Inflammatory macrophage (primary cell): ENCODE data around the gene GPRC5D.
A peak's percentile ranks its signal among the peaks of the same experiment; 100 is the strongest.

ENCODE experiments used
- DNase-seq, 2 donors: peaks; one replicate each; pipeline ENCODE4 v3.0.0-alpha.2; 2020 to 2022
- total RNA-seq, 18 experiments: gene quantifications; one replicate each; lab custom pipeline; 2026; ENCODE audit warnings: mixed read lengths in 6 of 18, inconsistent platforms in 2 of 18; lab: John Stamatoyannopoulos, UW

Gene GPRC5D
- total RNA-seq = 0 to 0.07 (median 0) reads per million in 18 experiments

DNA sequence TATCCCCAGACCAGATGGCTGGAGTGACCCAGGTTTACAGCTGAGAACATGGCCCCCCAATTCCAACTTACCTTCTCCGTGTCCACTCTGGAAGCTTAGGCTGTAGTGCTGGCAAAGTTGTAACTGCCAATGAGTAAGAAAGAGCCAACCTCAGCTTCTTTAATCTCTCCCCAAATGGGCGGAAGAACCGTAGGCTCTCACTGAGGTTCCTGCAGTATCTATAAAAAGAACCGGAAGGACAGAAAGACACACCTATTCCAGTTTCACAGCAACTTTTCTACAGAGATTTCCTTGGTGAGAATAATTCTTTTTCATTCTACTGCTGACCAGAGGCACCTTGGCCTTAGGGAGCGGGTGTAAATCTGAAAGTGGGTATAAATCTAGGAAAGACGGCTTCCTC is at the start of gene GPRC5D:
Gene GPRC5D, minus strand, starts transcription at position 135 of the 400 bp plus-strand sequence. CDS start 1,786 bp downstream, outside the sequence.
- no peak for DNase-seq

DNA sequence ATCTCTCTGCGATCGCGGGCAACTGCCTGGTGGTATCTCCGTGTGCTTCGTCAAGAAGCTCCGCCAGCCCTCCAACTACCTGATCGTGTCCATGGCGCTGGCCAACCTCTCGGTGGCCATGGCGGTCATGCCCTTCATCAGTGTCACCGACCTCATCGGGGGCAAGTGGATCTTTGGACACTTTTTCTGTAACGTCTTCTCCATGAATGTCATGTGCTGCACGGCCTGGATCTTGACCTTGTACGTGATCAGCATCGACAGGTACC is 49.7 kb upstream of the GPRC5D start:
- DNase-seq = peak in 1 of 2 donors; percentile 5

DNA sequence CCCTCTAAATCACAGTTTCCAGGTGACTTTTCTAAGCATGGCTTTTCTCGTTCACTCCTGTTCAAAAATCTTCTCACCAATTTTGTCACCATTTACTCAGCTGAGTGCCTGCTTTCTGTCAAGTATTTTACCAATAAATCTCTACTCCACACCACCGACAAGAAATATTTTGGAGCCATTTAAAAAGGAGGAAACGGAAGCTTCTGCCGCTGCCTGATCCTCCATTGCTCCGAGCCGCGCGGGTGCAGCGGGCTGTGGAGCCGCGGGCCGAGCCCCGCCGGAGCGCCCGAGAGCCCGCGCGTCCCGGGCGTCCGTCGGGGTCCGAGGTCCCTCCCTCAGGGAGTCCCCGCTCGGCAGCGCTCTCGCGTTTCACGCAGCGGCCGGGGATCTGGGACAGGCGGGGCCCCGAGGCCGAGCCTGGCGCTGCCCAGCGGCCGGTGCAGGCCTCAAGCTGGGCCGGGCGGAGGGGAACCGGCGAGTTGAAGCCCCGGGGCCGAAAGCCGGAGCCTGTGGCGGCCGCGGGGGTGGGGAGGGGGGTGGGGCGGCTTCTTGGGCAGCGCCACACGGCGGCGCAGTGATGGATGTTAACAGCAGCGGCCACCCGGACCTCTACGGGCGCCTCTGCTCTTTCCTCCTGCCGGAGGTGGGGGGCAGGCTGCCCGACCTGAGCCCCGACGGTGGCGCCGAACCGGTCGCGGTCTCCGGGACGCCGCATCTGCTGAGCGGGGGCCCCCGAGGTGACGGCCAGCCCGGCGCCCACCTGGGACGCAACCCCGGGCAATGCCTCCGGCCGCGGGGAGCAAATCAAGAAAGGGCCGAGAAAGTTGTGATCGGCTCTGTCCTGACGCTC is 49.2 kb upstream of the GPRC5D start:
- DNase-seq = peak; percentile 64 to 74

DNA sequence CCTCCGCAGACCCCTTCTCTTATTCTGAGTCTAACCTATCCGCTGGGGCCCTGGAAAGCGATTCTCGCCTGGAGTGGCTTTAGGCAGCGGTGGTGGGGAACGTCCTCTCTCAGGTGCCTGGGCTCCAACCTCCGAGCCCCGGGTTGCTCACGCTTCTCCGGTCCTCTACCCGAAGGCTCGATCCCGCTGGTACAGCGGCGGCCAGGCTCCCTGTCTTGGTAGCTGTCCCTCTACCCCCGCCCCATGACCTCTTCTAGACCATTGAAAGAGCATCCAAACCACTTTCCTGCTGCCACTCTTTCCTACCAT is 48.6 kb upstream of the GPRC5D start:
- DNase-seq = peak in 1 of 2 donors; percentile 50

DNA sequence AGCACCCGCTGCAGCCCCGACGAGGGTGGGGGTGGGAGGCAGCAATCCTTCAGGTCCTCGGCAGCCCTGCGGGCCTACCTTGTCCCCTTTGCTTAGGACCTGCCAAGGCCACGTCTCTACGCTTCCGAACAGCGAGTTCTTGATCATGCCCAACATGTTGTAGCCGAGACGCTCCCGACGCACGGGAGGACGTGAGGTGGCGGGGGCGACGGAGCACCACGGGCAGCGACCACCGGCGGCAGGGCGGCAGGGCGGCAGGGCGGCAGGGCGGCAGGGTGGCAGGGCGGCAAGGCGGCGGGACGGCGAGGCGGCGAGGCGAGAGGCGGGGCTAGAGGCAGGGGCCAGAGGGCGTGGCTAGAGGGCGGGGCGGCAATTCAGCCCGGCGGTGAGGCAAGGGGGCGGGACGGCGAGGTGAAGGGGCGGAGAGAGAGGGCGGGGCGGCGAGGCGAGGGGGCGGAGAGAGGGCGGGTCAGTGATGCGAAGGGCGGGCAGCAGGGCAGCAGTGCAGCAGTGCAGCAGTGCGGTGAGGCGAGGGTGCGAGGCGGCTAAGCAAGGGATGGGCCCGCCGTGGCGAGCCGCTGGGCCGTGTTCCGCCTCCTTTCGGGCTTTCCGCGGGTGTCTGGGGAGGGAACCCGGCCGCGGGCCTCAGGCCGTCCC is 48.1 kb upstream of the GPRC5D start, which contains the start of gene HEBP1:
Gene HEBP1, minus strand, starts transcription at position 307 of the 657 bp plus-strand sequence. Its CDS starts 151 bp downstream, at position 156.
- peak; percentile 92 to 93 for DNase-seq

DNA sequence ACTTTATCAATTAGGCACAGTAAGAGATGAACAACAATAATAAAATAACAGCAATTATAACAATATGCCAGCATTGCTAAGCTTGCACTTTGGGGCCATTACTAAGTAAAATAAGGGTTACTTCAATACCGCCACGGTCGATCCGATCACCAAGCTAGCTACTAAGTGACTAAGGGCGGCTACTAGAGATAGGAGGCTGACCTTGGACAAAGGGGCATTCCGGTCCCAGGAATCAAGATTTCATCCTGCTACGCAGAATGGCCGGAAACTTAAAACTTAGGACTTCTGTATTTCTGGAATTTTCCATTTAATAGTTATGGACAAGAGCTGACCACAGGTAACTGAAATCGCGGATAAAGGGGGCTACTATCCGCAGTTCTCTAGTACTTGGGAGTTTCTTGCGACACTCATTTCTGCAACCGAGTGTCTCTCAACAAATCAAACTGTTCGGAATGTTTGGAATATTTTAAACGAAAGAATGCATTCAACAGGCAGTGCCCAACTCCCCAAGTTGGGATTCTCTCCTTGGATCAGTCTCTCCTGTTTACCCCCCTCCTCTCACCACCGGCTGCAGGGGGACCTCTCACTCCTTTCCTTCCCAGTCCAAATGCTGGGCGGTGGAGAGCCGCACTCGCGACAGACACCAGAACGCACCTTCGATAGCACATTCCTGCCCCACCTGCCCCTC is 47.4 kb upstream of the GPRC5D start:
- DNase-seq = peak in 1 of 2 donors; percentile 14

DNA sequence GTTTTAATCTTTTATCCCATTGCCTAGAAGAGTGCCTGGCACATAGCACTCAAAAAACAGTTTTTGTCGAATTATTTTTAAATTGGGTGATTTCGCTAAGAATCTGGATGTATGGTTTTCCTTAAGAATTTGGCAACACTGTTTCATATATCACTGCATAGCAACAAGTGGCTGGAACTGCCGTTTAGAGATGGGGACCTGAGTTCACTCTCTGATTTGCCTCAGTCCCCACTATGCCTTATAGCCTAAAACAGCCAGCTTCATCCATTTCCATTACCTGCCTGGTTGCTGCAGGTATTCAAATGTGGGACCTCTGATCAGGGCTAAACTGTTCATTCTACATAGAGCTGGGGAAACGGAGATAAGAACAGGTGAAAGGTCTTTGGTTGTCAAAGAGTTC is 46.3 kb upstream of the GPRC5D start:
- no peak for DNase-seq

DNA sequence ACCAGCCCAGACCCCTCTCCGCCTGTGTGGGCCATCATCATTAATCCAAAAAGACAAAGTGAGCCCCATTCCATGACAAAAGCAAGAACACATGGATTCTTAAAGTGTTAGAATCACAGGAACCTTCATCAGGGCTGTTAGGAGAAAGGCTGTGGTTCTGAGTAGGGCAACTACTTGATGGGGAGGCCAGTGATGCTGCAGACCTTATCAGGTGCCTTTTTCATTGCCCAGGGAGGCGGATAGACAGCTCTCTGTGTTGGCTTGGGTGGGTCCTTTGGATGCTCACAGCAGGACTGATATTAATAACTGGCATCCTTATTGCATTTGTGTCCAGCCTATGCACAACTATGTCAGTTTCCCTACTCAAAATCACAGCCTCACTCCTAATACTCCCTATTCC is 45.8 kb upstream of the GPRC5D start:
- no peak for DNase-seq

DNA sequence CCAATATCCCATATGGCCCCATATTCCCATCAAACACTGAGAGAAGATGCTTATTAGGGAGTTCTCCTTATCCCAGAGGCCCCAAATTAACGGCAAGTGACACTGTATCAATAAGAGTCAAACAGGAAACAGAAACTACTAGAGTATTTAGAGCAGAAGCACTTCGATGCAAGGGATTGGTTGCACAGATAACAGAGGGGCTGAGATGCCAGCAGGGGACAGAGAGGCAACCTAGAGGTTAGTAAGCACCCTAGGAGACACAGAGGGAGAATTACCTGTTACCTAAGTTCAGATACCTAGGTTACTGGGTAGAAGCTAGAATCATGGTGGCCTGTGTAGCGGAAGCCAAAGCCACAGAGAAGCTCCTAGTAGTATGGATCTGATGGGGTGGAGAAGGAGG is 45.2 kb upstream of the GPRC5D start:
- no peak for DNase-seq

DNA sequence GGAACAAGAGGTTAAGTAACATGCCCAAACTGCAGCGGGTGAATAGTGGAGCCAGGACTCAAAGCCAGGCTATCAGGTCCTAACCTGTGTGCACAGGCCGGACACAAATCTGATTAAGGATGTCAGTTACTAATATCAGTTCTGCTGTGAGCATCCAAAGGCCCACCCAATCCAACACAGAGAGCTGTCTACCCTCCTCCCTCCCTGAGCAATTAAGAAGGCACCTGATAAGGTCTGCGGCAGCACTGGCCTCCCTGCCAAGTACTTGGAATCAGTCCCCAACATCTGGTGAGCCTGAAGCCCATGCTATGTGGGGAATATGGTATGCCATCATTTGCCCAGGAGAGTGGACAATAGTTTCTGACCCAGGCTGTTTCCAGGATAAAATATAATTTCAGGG is 44.2 kb upstream of the GPRC5D start:
- no peak for DNase-seq

DNA sequence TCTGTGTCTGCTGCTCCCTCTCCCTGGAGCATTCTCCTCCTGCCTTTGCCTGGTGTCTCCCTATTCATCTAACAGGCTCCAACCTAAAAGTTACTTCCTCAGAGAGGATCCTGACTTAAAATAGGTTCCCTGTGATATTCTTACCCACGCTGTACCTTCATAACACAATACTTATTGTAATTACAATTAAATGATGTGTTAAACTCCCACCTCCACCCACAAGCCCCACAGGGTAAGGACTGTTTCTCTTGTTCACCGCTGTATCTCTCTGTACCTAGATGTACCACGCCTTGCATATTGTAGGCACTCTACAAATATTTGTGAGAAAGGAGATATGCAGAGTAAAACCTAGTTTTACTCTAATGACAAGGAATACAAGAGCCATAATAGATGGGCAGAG is 43.1 kb upstream of the GPRC5D start:
- DNase-seq = no peak

DNA sequence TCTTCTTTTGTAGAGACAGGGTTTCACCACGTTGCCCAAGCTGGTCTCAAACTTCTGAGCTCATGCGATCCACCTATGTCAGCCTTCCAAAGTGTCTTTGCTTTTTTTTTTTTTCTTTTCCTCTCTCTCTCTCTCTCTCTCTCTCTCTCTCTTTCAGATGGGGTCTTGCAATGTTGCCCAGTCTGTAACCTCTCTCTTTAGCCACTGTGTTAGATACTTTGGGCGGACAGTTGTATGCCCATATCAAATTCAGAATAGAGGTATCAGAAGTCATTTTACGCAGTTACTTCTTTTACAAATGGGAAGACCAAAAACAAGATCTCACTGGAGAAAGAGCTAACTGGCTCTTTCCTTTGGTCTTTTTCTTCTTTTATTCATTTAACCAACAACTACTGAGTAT is 41.4 kb upstream of the GPRC5D start:
- DNase-seq = no peak

DNA sequence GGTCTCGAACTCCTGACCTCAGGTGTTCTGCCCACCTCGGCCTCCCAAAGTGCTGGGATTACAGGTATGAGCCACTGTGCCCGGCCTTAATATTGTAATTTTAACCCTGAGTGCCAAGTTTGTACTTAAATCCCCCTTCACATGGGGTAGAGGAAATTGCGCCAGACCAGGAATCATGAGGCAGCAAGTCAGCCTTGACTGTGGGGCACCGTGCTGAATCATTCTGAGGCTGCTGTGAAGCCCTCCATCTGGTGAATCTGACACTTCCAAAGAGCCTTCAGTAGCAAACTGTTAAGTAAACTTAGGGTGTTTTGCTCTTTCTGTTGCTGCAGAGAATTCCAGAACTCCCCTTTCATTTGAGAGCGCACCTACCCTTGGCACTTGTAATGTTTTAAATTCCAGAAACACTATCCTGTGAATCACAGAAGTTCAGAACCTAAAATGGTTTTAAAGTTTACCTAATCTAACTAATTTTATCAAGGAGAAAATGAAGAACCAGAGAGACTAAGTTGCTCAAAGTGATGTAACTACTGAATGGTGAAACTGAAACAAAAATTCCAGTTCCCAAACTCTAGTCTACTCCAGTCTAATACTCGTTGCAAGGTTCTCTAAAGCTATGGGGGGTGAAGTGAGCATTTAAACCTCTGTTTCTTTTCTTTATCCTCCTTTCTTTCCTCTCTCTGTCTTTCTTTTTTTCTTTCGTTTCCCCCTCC is 40.6 kb upstream of the GPRC5D start:
- peak; percentile 84 to 90 for DNase-seq

DNA sequence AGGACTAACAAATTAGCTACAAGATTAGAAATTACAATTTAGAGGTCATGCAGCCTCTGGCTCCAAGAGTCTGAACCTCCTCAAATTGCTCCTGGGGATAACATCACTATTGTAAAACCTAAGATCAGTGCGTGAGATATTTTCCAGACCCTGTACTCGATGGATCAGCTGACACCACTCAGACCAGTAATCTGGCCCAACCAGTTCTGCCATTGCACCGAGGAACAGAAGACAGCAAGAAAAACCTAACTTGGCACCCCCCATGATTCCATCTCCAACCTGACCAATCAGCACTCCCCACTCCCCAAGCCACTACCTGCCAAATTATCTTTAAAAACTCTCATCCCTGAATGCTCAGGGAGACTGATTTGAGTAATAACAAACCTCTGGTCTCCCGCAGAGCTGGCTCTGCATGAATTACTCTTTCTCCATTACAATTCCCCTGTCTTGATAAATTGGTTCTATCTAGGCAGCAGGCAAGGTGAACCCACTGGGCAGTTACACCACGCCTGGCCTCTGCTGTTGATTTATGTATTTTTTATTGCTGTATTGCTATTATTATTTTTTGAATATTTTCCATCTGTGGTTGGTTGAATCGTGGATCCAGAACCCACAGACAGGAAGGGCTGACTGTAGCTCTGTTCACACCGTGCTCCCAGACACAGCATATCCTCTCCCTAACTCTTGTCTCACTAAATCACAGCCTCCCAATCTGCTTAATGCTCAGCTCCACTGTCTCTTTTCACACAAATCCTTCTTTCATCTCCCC is 38.9 kb upstream of the GPRC5D start:
- no peak for DNase-seq

DNA sequence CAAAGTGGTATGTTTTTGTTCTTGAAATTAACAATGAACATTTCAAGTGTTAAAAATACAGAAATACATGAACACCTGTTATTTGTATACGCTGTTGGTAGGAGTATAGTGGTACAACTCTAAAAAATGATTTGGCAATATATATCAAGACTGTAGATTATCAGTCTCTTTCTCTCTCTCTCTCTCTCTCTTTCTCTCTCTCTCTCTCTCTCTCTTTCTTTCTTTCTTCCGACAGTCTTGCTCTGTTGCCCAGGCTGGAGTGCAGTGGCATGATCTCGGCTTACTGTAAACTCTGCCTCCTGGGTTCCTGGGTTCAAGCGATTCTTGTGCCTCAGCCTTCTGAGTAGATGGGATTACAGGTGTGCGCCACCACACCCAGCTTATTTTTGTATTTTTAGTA is 35.5 kb upstream of the GPRC5D start:
- DNase-seq = no peak

DNA sequence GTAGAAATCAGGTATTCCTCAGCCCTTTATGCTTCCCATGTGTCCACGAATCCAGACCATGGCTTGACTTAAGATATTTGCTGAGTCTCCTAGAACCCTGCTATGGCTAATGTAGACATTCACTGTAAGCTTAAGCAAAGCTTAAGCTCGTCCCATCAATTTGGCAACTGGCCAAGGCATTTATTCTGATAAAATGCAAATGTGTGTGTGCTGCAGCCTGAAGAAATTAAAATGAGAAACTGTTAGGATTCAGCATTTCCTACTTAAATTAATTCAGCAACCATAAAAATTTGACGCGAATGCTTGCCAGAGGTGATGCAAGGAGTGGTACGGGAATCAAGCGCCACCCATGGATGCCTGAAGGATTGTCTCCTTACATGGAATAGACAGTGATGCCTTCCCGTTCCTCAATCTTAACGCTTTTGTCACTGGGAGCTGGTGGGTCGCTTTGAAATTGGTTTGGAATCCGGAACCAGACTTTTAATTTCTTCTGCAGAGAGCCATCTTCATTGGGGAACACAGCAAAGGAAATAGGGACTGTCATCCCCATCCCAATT is 34.9 kb upstream of the GPRC5D start:
- DNase-seq = no peak

DNA sequence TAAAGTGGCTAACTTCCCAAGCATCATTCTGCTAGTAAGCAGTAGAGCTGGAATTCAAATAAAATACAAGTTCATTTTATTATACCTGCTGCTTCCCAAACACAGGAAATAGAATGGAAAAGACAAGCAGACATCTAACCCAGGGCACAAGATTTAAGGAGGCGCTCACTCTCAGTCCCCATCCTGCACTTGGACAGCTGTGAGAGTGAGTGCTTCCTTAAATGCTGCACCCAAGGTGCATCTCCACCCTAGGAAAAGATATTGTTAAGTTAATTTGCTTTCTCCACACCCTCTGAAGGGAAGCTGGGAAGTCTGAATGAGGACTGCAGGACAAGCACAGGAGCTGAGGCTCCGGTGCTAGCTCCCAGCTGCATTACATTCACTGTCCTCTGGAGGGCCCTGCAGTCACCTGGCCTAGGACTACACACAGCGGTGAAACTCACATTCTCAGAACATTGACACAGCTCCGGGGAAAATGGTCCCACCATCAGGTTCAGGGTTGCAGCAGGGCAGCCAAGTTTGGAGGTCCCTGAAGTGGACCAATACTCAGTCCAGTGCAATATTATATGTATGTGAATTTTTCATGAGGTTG is 33.9 kb upstream of the GPRC5D start:
- DNase-seq = peak in 1 of 2 donors; percentile 53

DNA sequence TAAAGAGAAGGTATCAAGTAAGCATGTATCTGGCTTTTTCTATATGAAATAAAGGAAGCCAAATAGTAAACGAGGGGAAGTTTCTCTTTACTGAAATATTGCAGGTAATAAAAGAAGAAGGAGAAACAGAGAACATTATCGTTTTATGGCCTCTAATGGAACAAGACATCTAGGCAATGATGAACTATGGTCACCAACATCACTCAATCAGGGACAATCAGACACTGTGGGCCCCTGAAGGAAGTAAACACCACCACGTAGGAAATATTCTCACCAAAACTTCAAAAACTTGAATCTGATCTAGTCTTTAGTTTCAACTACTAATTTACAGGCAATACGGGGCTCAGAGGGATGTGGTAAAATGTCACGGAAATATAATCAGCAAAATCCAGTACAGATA is 32.2 kb upstream of the GPRC5D start:
- no peak for DNase-seq

DNA sequence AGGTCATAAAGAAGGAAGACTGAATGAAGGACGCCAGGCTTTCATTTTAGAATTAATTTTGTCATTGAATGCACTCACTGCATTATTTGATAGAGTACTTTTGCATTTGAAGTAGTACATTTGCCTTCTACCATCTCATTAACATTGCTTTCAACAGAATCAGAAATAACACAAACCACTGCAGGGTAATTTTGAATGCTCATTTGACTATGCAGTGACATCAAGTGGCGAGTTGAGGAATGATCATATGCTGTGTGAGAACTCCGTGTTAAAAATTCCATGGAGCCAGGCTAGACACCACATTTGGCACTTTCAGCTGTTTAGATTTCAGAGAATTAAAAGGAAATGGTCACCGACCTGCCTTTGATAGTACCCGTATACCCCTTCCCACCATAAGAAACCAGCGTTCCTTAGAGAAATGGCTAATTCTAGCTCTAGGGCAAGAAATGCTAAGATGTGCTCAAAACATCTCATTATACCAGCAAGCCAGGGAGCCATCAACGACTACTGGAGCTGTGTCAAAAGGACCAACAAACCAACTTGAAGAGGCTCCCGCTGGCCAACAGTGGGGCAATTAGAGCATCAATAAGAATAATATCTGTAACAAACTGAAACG is 31.6 kb upstream of the GPRC5D start:
- peak in 1 of 2 donors; percentile 20 for DNase-seq

DNA sequence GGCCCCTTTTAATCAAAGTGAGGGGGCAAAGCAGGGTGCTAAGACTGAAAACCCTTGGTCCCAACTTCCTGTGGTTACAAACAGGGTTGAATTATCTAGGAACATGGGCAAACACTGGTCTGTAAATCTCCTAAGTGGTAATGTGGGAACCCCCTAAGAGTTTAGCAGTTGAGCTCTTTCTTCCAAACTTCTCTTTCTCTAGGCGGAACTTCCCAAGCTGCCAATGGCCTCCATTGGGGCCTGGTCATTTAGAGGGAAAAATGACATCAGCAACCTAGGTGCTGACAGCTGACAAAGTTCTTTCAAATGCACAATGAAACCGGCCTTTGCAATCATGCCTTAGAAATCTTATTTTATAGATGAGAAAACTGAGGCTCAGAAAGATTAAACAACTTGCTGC is 30.4 kb upstream of the GPRC5D start:
- DNase-seq = no peak

DNA sequence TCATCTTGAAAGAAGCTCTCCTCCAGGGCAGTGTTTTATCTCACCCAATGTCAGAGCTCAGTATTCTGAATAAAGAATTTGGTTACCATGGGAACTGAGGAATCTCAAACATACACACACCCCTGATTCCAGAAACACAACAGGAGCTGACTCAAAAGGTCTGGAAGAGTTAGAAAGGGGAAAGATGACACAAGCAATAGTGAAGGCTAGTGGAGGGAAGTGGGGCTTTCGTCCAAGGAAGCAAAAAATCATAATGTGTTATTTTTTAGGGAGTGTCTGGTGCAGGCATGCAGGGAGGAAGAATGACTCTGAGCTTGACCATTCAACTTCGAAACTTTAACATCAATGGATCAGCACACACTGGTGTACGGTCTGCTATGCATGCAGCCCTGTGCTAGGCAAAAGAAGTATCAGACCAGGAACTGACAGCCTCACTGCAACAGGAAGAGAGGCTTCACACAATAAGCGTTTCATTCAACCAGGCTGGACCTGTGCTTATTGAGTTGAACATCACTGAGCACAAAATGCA is 27.8 kb upstream of the GPRC5D start:
- no peak for DNase-seq
